GM19351 (cell line): ENCODE results near the gene FUBP1.
"Not testable (repeated sequence)": the region's sequence is repeated elsewhere in the genome, so short reads cannot be mapped to it uniquely, and the experiment has no call there.

Experiments used
- ATAC-seq: cut with Tn5 transposase; IDR thresholded peaks from one replicate; pipeline ENCODE4 v1.9.1; 2021; ENCODE audit warnings: mild to moderate bottlenecking, moderate library complexity; ENCODE audit not compliant: unreplicated experiment

The FUBP1 gene

DNA sequence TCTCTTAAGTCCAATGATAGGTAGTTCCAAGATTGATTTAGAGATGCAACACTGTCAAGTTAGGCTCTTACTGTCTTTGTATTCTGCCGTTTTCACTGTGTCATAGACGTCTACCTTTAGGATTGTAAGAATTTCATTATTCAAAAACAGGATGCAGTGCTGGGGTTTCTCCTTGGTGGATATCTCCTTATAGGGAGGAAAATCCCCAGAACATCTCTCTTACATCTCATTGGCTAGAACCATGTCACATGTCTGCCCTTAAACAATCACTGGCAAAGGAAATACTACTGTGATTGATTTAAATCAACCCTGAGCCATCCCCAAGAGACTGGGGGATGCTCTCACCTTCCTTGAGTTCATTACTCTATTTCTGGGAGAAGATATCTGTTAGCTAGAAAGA is 10.9 kb upstream of the FUBP1 start:
- ATAC-seq = no peak

DNA sequence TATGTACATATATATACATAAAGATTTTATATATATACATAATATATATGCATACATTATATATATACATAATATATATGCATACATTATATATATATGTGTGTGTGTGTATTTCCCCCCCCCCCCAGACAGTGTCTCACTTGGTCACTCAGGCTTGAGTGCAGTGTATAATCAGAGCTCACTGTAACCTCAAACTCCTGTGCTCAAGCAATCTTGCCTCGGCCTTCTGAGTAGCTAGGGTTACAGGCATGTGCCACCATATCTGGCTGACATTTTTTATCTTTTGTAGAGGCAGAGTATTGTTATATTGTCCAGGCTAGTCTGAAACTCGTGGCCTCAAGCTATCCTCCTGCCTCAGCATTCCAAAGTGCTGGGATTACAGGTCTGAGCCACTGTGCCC is 9.0 kb upstream of the FUBP1 start:
- ATAC-seq = no peak

- ATAC-seq = no peak
These were observed 7.9 kb upstream of the FUBP1 start for GRCh38 chr1:77986810-77987209.

DNA sequence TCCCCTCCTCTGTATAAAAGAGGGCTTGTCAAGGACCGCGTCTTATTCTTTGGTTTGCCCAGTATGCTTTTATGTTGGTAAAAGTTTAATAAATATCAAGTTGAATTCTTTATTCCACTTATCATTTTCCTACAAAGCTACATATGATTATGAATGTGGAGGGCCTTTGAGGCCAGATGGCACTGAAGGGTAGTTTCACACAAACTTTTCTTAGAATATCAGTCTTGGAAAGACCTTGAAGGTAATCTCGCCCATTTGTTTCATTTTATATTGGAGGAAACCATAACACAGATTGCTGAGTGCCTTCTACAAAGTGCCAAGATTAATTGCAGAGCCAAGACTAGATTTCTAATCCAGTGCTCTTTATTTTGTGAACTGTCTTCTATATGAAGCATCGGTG is 5.8 kb upstream of the FUBP1 start:
- no peak for ATAC-seq

DNA sequence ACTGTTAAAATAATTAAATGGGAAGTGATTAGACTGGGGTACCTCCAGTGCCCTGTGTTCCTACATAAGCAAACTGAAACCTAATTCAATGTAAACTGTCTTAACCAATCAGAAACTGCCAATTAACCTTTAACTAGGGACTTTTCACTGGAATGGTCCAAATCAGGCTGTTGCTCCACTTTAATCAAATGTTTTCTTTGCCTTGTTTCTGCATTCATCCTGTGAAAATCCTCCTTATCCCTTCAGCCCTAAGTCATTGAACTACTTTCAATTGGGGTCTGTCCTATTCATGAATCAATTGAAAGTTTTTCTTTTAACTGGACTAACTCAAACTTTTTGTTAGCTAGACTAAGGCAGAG is 5.1 kb upstream of the FUBP1 start:
- no peak for ATAC-seq

DNA sequence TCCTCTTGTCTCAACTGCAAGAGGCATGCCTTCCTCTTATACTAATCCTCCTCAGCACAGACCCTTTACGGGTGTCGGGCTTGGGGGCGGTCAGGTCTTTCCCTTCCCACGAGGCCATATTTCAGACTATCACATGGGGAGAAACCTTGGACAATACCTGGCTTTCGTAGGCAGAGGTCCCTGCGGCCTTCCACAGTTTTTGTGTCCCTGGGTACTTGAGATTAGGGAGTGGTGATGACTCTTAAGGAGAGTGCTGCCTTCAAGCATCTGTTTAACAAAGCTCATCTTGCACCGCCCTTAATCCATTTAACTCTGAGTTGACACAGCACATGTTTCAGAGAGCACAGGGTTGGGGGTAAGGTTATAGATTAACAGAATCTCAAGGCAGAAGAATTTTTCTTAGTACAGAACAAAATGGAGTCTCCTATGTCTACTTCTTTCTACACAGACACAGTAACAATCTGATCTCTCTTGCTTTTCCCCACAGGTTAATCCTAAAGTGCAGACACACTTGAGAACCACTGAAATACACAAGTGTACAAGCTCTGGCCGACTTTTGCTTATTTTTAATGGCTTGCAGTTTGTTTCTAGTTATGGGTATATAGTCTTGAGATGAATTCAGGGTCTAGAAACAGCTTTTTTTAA is 4.6 kb upstream of the FUBP1 start:
- not testable (repeated sequence) for ATAC-seq

DNA sequence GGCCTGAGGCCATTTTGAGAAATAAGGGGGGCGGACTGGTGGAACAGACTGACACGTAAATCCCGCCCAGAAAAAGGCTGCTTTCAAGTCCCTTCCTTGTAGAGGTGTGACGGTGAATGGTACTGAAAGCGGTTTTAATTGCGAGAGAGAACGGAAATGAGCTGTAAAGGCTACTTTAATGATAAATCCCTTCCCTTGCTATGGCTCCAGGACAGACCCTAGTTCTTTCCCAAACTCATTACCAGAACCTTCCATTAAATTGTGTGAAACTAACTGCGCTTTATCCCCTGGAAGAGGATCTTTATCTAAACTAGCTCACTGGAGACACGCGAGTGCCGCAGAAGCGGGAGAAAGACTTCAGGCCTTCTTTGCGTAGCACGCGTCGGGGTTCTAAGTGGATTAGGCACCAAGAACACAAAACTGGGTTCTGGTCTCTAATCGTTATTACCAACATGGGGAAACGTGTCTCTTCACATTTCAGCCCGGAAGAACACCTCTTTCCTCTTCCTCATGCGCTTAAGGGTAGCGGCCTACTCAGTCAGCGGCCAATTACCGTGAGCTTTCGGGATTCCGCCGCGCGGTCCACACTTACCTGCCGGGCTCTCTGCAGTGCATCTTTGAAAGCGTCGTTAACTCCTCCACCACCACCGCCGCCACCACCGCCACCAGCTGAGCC is 441 bp downstream of the FUBP1 start:
- peak; percentile 66 for ATAC-seq

- no peak for ATAC-seq
These were observed 931 bp downstream of the FUBP1 start for GRCh38 chr1:77977989-77978292.

GRCh38 chr1:77976433-77977076 is 2.3 kb downstream of the FUBP1 start:
- no peak for ATAC-seq

GRCh38 chr1:77975907-77976306 is 3.0 kb downstream of the FUBP1 start:
- ATAC-seq = no peak

- no peak for ATAC-seq
These were observed 3.5 kb downstream of the FUBP1 start for GRCh38 chr1:77975386-77975785.

- ATAC-seq = no peak
These were observed 6.8 kb downstream of the FUBP1 start for GRCh38 chr1:77972080-77972479.

DNA sequence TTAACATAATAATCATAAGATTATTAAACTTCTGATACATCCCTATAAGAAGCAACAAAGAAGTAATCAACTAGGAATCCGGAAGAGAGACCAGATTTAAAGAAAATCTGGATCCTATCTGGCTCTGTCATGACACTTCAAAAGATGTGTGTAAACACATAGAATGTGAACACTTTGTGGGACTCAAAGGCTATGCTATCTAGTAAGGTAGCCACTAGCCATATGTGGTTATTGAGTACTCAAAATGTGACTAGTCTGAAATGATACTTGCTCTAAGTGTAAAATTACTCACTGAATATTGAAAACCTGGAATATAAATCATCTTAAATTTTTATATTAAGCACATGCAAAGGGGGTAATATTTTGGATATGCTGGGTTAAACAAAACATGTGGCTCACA is 8.7 kb downstream of the FUBP1 start:
- no peak for ATAC-seq

- ATAC-seq = no peak
These were observed 12.6 kb downstream of the FUBP1 start for GRCh38 chr1:77966291-77966690.

- no peak for ATAC-seq
These were observed 17.5 kb downstream of the FUBP1 start for GRCh38 chr1:77961392-77961791.

GRCh38 chr1:77958850-77959249 is 20.0 kb downstream of the FUBP1 start:
- no peak for ATAC-seq

GRCh38 chr1:77958391-77958790 is 20.5 kb downstream of the FUBP1 start:
- no peak for ATAC-seq

DNA sequence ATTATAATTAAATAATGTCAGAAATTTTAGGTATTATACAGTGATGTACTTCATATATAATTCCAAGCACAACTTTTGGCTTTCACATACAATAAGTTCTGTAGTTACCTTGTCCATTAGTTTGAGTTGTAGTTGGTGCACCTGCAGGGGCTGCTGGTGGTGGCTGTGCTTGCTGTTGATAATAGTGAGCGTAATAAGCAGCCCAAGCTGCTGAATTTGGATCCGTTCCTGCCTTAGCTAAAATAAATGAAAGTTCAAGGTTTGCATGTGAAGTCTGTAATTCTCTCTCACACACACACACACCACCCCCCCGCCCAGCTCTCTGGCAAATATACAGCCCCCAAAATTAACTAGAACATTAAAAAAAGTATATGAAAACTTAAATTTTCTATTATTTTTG is 22.4 kb downstream of the FUBP1 start:
- ATAC-seq = no peak

- no peak for ATAC-seq
These were observed 23.2 kb downstream of the FUBP1 start for GRCh38 chr1:77955709-77956108.

GRCh38 chr1:77954521-77954920 is 24.4 kb downstream of the FUBP1 start:
- ATAC-seq = no peak

GRCh38 chr1:77953907-77954306 is 25.0 kb downstream of the FUBP1 start:
- no peak for ATAC-seq

DNA sequence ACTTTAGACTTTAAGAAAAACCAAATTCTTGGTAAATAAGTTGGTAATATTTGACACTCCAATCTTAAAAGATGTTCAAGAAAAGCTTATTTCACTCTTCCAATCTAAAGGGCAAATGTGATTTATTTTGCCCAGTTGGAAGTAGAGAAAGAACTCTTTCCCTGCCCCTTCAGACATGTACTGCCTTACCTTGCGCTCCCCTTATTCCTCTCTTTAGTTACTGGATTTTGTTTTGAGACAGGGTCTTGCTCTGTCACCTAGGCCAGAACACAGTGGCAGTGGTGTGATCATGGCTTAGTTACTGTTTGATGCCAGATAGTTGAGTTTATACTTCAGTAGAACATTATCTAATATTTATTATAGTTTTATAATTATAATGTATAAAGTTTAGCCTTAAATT is 27.5 kb downstream of the FUBP1 start:
- ATAC-seq = no peak

- peak; percentile 83 for ATAC-seq
These were observed 28.0 kb downstream of the FUBP1 start for GRCh38 chr1:77950873-77951272.
